ENCODE measurements around the gene PCP2.

The PCP2 gene

DNA sequence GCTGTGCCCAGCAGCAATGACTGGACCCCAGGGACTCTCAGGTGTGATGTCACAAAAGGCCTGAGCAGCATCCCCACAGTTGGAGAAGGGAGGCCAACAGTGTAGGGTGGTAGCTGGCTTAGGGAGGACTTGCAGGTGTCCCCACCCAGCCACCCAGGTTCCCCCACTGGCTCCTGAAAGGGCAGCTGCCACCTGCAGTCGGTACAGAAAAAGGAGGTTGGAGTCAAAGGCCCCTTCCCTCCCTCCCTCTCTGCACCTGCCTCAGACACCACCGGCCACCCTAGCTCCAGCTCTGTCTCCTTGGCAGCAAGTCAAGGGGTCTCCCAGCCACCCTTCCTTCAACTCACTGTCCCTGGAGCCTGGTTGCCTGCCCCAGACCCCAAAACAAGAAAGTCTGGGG lies at the start of gene PCP2:
Gene PCP2 (minus strand): TSS at position 22 of the 400 bp plus-strand sequence. CDS start 262 bp downstream, outside the sequence.
- no peak for FAIRE-seq

DNA sequence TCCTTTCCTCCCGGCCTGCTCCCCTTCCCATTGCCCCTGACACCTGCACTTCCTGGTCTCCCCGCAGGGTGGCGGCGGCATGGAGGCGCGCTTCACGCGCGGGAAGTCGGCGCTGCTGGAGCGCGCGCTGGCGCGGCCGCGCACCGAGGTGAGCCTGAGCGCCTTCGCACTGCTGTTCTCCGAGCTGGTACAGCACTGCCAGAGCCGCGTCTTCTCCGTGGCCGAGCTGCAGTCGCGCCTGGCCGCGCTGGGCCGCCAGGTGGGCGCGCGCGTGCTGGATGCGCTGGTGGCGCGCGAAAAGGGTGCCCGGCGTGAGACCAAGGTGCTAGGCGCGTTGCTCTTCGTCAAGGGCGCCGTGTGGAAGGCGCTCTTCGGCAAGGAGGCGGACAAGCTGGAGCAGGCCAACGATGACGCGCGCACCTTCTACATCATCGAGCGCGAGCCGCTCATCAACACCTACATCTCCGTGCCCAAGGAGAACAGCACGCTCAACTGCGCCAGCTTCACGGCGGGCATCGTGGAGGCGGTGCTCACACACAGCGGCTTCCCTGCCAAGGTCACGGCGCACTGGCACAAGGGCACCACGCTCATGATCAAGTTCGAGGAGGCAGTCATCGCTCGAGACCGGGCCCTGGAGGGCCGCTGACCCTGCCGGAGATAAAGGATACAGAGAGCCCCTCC lies 48.8 kb upstream of the PCP2 start:
- FAIRE-seq: no peak

DNA sequence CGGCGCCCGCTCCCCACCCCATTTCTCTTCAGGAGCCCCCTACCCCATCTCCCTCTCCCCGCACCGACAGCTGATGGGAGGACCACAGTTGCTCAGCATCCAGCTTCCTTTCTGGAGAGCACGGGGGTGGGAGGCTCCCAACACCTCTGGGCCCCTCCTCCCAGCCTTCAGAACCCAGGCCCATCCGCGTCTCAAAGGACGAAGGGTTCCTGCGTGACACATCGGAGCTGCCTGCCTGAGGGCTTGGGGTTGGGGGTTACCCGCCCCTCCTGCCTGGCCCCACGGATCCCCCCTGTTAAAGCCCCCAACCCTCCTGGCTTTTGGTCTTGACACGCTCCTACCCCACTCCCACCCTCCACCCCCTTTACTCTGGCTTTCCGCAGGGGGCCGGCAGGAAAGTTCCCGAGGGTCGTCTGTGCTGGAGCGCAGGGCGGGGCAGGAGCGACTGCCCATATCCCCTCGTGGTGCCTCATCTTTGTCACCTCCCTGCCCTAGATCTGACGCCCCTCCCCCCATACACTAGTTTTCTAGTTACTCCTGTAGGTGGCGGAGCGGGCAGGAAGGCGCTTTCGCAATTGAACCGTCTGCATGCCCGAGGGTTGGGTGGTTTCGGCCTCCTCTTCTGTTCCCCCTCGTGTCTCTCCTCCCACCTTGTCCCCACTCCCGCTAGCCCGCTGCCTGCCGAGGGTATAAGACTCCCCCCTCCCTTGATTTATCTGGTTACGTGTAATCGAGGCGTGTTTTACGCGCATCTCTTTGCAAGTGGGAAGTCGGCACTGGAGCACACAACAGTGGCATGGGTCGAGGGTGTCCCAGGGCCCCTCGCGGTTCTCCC lies 48.0 kb upstream of the PCP2 start:
- FAIRE-seq: no peak

DNA sequence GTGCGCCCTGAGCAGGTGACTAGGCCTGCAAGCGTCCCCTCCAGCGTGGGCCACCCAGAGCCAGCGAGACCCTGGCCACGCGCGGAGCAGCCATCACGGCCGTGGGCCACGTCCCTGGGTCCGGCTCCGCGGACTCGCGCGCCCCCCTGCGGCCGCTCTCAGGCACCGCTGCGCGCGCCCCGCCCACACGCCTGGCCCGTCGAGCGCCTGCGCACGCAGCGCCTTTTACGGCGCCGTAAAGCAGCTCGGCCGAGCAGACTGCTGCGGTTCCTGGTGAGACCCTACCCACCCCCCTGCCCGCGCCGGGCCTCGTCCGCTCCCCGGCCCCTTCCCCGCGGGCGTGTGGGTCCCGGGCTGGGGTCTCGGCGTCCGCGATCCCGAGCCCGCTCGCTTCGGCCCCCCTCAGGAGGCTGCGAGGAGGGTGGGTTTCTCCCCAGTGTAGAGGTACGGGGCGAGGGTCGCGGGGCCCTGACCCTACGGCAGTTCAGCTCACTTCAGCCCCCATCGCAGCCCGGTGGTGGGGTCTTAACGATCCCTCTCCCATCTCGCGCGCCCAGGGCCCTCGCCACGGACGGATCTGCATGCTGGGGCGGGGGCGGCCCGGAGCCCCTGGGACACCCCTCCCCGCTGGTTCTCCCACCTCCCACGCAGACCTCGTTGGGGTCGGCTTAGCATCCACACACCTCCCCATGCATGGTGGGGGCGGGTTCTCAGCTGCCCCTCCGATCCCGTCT lies 47.3 kb upstream of the PCP2 start, which contains the start of gene TRAPPC5:
Gene TRAPPC5 (plus strand): TSS at position 228 of the 734 bp plus-strand sequence. CDS start 1,421 bp downstream, outside the sequence.
- no peak for FAIRE-seq

DNA sequence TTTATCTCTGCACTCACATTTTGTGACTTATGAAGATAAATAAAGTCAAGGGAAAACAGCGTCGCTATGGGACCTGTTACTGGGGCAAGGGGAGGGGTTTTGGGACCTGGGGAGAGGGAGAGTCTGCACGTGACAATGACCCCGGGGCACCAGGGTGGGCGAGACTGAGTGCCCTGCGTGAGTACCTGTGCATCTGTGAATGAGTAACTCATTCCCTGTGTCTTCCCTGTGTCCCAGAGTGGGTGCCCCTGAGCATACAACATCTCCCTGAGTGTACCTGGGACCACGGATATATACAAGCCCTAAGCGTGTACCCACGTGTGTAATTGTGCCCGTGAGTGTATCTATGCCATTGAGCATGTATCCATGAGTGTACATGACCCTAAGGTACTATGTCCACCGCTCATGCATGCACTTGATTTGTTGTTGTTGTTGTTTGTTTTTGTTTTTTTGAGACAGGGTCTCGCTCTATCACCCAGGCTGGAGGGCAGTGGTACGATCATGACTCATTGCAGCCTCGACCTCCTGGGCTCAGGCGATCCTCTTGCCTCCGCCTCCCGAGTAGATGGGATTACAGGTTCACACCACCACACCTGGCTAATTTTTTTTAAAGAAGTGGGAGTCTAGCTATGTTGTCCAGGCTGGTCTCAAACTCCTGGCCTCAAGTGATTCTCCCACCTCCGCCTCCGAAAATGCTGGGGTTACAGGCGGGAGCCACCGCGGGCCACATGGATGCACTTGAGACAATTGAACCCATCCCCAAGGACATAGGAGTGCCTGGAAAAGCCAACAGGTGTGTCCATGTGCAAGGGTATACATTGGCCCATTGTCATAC lies 46.5 kb upstream of the PCP2 start:
- FAIRE-seq: no peak

DNA sequence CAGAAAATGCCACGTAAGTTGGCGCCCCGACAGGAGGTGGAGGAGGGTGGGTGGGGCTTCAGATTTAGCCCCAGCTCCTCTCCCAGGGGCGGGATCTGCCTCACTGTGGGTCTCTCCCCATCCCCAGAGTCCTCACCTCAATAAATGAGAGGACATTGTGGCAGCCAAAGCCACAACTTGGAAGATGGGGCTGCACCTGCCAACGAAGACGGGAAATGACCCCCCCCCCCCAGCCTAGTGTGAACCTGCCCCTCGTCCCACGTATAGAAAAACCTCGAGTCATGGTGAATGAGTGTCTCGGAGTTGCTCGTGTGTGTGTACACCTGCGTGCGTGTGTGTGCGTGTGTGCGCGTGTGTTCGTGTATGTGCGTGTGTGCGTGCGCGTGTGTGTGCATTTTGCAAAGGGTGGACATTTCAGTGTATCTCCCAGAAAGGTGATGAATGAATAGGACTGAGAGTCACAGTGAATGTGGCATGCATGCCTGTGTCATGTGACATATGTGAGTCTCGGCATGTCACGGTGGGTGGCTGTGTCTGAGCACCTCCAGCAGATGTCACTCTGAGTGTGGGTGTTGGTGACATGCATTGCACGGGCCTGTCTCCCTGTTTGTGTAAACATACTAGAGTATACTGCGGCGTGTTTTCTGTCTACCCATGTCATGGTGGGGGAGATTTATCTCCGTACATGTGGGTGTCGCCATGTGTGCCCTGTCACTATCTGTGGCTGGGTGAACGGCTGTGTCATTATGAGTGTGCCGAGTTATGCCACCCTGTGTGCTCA lies 45.6 kb upstream of the PCP2 start:
- FAIRE-seq: no peak

DNA sequence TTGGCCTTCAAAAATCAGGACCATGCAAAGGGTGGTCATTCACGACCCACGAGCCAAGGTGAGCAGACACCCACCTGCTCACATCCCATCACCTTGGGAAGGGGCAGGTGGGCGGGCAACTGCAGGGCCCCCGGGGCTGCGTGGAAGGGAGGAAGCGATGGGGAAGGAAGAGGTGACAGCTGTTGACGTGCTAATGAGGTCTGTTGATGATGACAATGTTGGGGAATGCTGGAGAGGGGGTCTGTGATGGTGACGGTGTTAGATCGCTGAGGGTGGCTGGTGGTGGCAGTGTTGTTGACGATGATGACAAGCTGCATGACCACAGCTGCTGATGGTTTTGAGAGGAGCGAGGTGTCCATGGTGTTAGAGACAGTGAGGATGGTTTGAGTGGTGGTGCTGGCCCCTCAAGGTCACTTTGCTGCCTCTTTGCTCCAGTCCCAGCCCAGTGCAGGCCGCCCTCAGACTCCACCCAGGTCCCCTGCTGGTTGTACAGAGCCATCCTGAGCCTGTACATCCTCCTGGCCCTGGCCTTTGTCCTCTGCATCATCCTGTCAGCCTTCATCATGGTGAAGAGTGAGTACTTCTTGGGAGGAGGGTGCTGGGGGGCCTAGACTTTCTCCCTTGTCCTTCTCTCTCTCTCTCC lies 44.3 kb upstream of the PCP2 start:
- no peak for FAIRE-seq

DNA sequence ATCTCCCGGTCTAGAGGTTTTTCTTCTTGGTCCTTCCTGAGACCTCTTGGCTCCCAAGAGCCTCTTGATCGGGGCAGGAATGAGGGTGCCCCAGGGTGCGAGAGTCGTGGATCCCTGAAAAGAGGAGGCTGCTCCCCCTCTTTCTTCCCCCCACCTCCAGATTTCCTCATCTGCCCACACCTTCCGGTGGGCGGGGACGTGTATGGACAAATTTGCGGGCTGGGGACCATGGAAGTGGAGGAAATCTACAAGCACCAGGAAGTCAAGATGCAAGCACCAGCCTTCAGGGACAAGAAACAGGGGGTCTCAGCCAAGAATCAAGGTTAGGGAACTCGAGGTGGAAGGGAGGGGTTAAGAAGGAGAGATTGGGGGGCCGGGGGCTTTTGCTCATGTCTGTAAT lies 43.3 kb upstream of the PCP2 start, which contains the start of gene MCEMP1:
Gene MCEMP1 (plus strand): TSS at position 237 of the 400 bp plus-strand sequence. CDS start 31 bp downstream, at position 268.
- FAIRE-seq: no peak

DNA sequence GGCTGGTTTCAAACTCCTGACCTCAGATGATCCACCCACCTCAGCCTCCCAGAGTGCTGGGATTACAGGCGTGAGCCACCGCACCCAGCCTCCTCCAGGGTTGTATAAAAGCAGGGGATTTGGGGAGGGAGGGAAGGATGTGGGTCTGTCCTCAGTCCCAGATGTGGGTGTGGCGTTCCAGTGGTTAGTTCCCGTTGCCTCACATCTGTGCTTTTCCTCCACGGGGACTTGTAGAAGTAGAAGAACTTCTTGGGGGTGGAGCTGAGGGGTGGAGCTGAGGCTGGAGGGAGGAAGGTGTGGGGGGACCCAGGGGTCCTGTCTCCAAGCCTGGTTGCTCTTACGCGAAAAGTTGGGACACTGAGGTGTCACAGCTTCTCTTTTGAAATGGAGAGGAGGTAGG lies 42.9 kb upstream of the PCP2 start:
- FAIRE-seq: no peak

DNA sequence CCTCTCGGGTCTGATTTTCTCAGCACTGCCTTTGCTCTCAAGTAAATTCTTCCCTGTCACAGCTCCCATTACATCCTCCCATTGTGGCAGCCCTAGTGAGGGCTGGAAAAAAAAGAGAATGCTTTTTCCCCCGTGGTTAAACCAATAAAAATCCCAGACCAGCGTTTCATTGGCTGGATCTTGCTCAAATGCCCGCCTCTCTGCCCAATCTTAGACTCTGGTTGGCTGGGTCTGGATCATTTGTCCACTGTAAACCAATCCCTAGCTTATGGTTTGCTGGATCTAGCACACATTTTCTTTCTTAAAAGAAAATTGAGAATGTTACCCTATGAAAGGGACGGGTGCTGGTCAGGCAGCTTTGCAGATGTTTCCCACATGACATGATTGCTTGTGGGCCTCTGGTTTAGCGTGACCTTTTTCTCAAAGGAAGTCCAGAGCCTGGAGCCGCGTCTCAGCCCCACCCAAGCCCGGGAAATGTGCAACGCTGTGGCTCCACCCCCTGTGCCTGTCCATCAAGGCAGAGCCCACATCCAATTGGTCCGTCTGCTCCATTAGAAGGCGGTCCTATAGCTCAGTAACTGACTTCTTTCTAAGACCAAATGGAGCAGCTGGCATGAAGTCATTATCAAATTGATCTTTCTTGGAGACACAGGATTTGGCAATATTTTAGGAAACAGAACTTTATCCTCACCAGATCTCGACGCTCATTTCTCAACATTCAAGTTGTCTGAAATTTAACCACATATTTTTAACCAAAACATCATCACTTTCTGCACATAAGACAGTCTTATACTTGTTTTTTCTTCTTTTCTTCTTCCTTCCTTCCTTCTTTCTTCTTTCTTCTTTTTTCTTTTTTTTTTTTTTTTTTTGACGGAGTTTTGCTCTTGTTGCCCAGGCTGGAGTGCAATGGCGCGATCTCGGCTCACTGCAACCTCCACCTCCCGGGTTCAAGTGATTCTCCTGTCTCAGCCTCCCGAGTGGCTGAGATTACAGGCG lies 40.8 kb upstream of the PCP2 start:
- FAIRE-seq: no peak

DNA sequence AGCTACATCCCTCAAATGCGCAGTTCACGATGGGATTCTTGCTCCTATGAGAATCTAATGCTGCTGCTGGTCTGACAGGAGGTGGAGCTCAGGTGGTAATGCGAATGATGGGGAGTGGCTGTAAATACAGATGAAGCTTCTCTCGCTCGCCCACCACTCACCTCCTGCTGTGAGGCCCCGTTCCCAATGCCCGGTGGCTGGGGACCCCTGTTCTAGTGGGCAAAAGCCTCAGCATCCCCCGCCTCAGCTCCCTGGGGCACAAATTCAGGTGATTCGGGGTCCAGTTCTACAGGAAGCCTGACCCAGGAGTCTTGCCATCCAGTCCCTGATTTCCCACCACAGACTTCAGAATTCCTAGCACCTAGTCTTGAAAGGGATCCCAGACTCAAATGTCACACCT lies 39.0 kb upstream of the PCP2 start:
- FAIRE-seq: no peak

DNA sequence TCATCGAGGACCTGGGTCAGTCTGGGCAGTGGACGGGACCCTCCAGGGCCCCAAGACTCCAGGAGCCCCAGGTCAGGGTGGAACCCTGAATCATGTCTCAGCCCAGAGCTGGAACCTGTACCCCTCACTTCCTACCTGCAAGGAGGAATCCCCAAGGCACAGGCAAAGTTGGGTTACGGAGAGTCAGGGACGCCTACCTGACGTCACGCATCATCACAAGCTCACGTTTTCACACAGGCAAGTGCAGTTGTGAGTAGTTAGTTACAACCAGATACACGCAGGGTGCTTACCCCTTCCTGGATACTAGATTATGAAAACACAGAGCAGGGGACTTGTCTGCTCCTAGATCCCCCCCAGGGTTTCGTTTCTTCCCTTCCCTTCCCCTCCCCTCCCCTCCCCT lies 37.3 kb upstream of the PCP2 start:
- no peak for FAIRE-seq

DNA sequence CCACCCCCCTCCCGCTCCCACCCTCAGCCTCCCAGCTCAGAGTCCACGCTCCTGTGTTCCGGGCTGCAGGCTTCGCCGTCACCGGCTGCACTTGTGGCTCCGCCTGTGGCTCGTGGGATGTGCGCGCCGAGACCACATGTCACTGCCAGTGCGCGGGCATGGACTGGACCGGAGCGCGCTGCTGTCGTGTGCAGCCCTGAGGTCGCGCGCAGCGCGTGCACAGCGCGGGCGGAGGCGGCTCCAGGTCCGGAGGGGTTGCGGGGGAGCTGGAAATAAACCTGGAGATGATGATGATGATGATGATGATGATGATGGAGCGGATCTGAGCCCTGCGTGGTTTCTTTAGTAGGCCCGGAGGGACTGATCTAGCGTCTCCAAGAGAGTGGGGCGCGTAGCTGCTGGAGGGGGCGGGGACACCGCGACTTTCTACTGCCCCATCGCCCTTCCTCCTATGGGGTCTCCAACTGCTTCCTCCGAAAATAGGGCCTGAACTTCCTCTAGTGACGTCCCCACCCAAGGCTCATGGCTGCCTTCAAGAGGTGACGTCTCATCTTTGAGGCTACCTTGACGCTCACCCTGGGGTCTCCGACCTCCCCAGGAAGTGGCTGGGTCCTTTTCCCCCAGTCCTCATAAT lies 36.7 kb upstream of the PCP2 start:
- FAIRE-seq: no peak

DNA sequence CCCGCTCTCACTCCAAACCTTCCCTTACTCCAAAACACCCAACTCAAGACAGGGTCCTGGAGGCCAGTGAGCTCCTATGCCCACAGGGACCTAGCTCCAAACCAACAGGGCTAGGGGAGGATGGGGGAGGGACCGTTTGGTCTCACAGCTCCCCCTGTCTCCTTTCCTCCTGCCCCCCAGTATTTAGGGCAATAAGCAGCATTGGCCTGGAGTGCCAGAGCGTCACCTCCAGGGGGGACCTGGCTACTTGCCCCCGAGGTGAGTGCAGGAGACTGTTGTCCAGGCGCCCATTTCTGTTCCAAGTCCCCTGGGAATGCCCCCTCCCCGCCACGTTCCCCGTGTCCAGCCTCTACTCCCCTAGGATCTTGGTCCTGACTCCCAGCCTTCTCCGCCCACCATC lies 36.1 kb upstream of the PCP2 start:
- no peak for FAIRE-seq

DNA sequence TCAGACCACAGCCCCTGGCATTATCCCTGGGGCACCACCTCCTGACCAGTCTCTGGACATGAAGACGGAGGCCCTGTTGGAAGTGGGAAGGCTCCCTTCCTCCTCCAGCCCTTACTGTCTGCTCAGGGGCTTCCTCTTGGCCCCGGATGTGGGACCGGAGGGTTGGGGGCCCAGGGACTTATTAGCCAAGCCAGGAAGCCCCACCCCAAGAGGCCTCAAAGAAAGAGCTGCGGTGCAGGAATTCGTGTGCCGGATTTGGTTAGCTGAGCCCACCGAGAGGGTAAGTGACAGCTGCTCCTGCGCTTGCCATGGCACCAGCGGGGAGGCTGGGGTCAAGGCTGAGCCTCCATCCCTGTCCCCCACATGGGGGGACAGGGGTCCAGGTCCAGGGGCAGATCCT lies 35.3 kb upstream of the PCP2 start, which contains the start of gene RETN:
Gene RETN (plus strand): TSS at position 208 of the 400 bp plus-strand sequence. CDS start 278 bp downstream, outside the sequence.
- no peak for FAIRE-seq

DNA sequence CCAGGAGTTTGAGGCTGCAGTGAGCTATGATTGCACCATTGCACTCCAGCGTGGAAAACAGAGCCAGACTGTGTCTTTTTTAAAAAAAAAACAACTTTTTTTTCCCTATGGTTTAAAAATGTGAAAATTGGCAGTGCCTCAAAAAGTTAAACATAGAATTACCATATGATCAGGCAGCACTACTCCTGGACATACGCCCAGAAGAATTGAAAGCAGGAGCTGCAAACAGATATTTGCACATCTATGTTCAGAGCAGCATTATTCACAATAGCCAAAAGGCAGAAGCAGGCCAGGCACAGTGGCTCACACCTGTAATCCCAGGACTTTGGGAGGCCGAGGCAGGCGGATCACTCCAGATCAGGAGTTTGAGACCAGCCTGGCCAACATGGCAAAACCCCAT lies 31.6 kb upstream of the PCP2 start:
- FAIRE-seq: no peak

DNA sequence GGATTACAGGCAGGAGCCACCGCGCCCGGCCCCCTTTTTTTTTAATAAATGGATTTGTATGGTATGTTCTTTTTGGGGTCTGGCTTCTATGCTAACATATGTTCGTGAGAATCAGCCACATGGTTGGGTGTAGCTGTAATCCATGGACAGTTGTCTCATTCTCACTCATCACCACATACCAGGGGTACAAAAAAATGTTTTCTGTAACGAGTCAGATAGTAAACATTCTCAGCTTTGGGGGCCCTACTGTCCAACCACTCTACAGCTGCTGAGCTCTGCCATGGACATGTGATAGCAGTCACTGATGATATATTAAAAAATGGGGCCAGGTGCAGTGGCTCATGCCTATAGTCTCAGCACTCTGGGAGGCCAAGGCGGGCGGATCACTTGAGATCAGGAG lies 30.2 kb upstream of the PCP2 start:
- FAIRE-seq: no peak

DNA sequence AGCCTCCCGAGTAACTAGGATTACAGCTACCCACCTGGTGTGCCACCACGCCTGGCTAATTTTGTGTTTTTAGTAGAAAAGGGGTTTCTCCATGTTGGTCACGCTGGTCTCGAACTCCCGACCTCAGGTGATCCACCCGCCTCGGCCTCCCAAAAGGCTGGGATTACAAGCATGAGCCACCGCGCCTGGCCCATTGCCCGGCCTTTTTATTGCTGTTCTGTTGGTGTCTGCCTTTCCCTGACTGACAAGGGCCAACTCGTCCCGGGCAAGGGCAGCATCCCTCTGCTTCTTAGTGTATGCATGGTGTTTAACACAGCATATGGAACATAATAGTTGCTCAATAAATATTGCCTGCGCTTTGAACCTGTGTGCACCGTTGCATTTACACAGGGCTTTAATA lies 29.1 kb upstream of the PCP2 start:
- FAIRE-seq: no peak

Measured in A204.1 (cell line).